Endothelial cell of umbilical vein (primary cell): ENCODE results near the gene FHDC1. TPM values are rescaled to one million over a fixed set of nuclear protein-coding genes. Genes with fewer than 3 reads are reported as not detected.

ENCODE experiments used
- BruUV-seq: library from RNA; stranded (reverse); fragments of 400-500 nt; replicated peaks from 2 replicates; lab custom pipeline; 2021; lab: Mats Ljungman, UMichigan
- CTCF ChIA-PET: fragments of 300-600, 350-600 bp; sonication (Branson Sonifier 250); formaldehyde crosslinking; loops from one replicate; lab custom pipeline; 2021; ENCODE audit warnings: antibody characterized with exemption, inconsistent platforms; lab: Charles Lee
- POLR2A ChIA-PET: fragments of 300-600, 350-600 bp; sonication (Branson Sonifier 250); formaldehyde crosslinking; loops from one replicate; lab custom pipeline; 2021; ENCODE audit warnings: antibody characterized with exemption, inconsistent platforms; lab: Charles Lee
- DNase-seq: peaks from one replicate; pipeline ENCODE4 v3.0.0-alpha.2; 2011; ENCODE audit warnings: low read depth, low spot score
- FAIRE-seq: peaks from 2 replicates; lab custom pipeline; 2011; peaks lifted over from hg19 to GRCh38; lab: Jason Lieb, UNC
- H2AFZ ChIP-seq: 2 replicates; pipeline ENCODE4 v1.6.0; 2012; ENCODE audit warnings: low read depth, low read length, control low read depth, inconsistent platforms
- H3K27ac ChIP-seq: 2 replicates; pipeline ENCODE4 v1.5.1; 2011; ENCODE audit warnings: low read depth, mild to moderate bottlenecking, control low read depth, low read length, moderate library complexity; ENCODE audit not compliant: insufficient read depth
- H3K27me3 ChIP-seq, 2 experiments: 2 replicates each; pipeline versions ENCODE4 v1.6.0 to v1.6.1; 2011; ENCODE audit warnings: low read length in 2 of 2, mixed read lengths in 1 of 2; ENCODE audit not compliant: control insufficient read depth in 2 of 2, insufficient read depth in 2 of 2
- H3K36me3 ChIP-seq, 2 experiments: 2 replicates in 1 of 2; 3 replicates in 1 of 2; pipeline ENCODE4 v1.5.1; 2011; ENCODE audit warnings: low read length in 2 of 2, mild to moderate bottlenecking in 1 of 2, moderate library complexity in 1 of 2; ENCODE audit not compliant: control insufficient read depth in 2 of 2, insufficient read depth in 2 of 2; ENCODE audit errors: extremely low read depth in 1 of 2
- H3K4me1 ChIP-seq: 3 replicates; pipeline ENCODE4 v1.5.1; 2011; ENCODE audit warnings: mild to moderate bottlenecking, low read length; ENCODE audit not compliant: control insufficient read depth, insufficient read depth; ENCODE audit errors: extremely low read depth
- H3K4me2 ChIP-seq: 2 replicates; pipeline ENCODE4 v1.6.1; 2011; ENCODE audit warnings: low read length, control low read depth, mixed read lengths; ENCODE audit not compliant: insufficient read depth
- H3K4me3 ChIP-seq, 3 experiments: fragments of 200-600 bp in 1 of 3; sonication (generic), shearing (Covaris generic) in 1 of 3; replicated peaks in 1 of 3; 2 replicates each; pipeline ENCODE4 v1.5.1; 2011 to 2016; ENCODE audit warnings: control low read depth in 3 of 3, low read length in 3 of 3, mild to moderate bottlenecking in 2 of 3, inconsistent platforms in 1 of 3, low read depth in 1 of 3, moderate library complexity in 1 of 3; ENCODE audit not compliant: insufficient read depth in 1 of 3
- H3K79me2 ChIP-seq: 2 replicates; pipeline ENCODE4 v1.6.0; 2012; ENCODE audit warnings: low read length, inconsistent platforms; ENCODE audit not compliant: control insufficient read depth, insufficient read depth
- H3K9ac ChIP-seq: replicated peaks from 2 replicates; pipeline ENCODE3; 2011; ENCODE audit warnings: low read length, control low read depth; ENCODE audit not compliant: insufficient read depth; ENCODE audit errors: extremely low read depth
- H3K9me1 ChIP-seq: replicated peaks from 3 replicates; pipeline ENCODE4 v1.6.0; 2011; ENCODE audit warnings: mild to moderate bottlenecking, low read length; ENCODE audit not compliant: control insufficient read depth, insufficient read depth; ENCODE audit errors: extremely low read depth
- H3K9me3 ChIP-seq: replicated peaks from 2 replicates; pipeline ENCODE4 v1.5.1; 2012; ENCODE audit warnings: low read length, inconsistent platforms; ENCODE audit not compliant: control insufficient read depth, insufficient read depth
- H4K20me1 ChIP-seq: replicated peaks from 2 replicates; pipeline ENCODE3; 2011; ENCODE audit warnings: mild to moderate bottlenecking, low read length; ENCODE audit not compliant: control insufficient read depth, insufficient read depth; ENCODE audit errors: extremely low read depth
- EZH2 ChIP-seq: IDR thresholded peaks from 2 replicates; pipeline ENCODE4 v1.6.1; 2012; ENCODE audit warnings: borderline replicate concordance, low read depth, mild to moderate bottlenecking, moderate library complexity, low read length, inconsistent platforms; ENCODE audit not compliant: severe bottlenecking
- FOS ChIP-seq: IDR thresholded peaks from 2 replicates; pipeline ENCODE4 v1.6.1; 2011; ENCODE audit warnings: mild to moderate bottlenecking, low read length, moderate library complexity, borderline replicate concordance; ENCODE audit not compliant: insufficient read depth
- GATA2 ChIP-seq: IDR thresholded peaks from 2 replicates; pipeline ENCODE4 v1.7.0; 2011; ENCODE audit warnings: low read depth, mild to moderate bottlenecking, moderate library complexity, mixed read lengths, low read length; ENCODE audit not compliant: insufficient read length, insufficient read depth
- JUN ChIP-seq: IDR thresholded peaks from 2 replicates; pipeline ENCODE4 v1.6.1; 2011; ENCODE audit warnings: borderline replicate concordance, low read depth; ENCODE audit not compliant: insufficient read length, insufficient read depth
- MAX ChIP-seq: IDR thresholded peaks from 2 replicates; pipeline ENCODE4 v1.6.1; 2011; ENCODE audit not compliant: insufficient read depth, insufficient read length
- MYC ChIP-seq: IDR thresholded peaks from one replicate; pipeline ENCODE4 v1.6.1; 2011; ENCODE audit warnings: mild to moderate bottlenecking, low read depth, low read length
- POLR2A ChIP-seq: IDR thresholded peaks from 2 replicates; pipeline ENCODE4 v1.6.1; 2012; ENCODE audit warnings: low read depth, mild to moderate bottlenecking, control low read depth, low read length
- POLR2AphosphoS5 ChIP-seq: IDR thresholded peaks from 2 replicates; pipeline ENCODE4 v1.6.1; 2012; ENCODE audit warnings: low read depth, mild to moderate bottlenecking, control low read depth, low read length, moderate library complexity; ENCODE audit not compliant: insufficient read depth
- dilution Hi-C: fragments of 300-500 bp; cut with MboI; formaldehyde crosslinking; loops from one replicate; pipeline ENCODE4 v1.15.0; 2019; ENCODE audit warnings: low sequenced_read_pairs; ENCODE audit not compliant: extremely low pct_ligation_motif_present
- intact Hi-C: fragments of 100-400 bp; cut with micrococcal nuclease; formaldehyde crosslinking; loops from one replicate; pipeline ENCODE4 v1.10.0; 2022
- polyA plus RNA-seq, 4 experiments: library from polyadenylated mRNA; depleted of rRNA in 3 of 4; stranded (reverse) in 3 of 4; unstranded in 1 of 4; fragments of >200 nt; gene quantifications; 2 replicates each; pipeline versions ENCODE4 v1.2.1 to v1.2.3, GENCODE V29; 2011 to 2012; ENCODE audit warnings: missing spikeins in 1 of 4
- total RNA-seq: library from RNA; stranded (reverse); gene quantifications from 2 replicates; pipeline ENCODE4 v1.2.3, GENCODE V29; 2021
- TF ChIP-seq, protein P1 (sequence below), 2 donors: IDR thresholded peaks; 1 replicate in 1 of 2; 2 replicates in 1 of 2; pipeline ENCODE4 v1.5.1; 2011; ENCODE audit warnings: low read length in 2 of 2, mild to moderate bottlenecking in 2 of 2, moderate library complexity in 2 of 2, control low read depth in 1 of 2, inconsistent platforms in 1 of 2, low read depth in 1 of 2; ENCODE audit not compliant: insufficient read depth in 1 of 2; ENCODE audit errors: extremely low read depth in 1 of 2

FHDC1 gene
- total and polyA plus RNA-seq, 2 donors (not counting 3 experiments of a cell fraction or from before 2014, with no cell fraction given), result 0.03 to 0.18 TPM

DNA sequence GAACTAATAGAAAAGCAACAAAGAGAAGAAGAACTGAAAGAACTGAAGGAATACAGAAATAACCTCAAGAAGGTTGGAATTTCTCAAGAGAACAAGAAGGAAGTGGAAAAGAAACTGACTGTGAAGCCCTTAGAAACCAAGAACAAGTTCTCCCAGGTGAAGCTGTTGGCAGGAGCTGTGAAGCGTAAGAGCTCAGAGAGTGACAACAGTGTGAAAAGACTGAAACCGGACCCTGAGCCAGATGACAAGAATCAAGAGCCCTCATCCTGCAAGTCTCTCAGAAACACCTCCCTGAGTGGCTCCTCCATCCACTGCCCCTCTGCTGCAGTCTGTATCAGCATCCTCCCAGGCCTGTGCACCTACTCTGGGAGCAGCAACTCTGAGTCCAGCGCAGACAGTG, 8.4 kb upstream of the FHDC1 start:
- H3K4me2 ChIP-seq, result no peak overlapping the region
- H3K27me3 ChIP-seq, result peaks cover 0 to 2% of the 10 kb centered on the region in 2 experiments
- no peaks in the 10 kb centered on the region for H3K9me1 ChIP-seq
- no peaks in the 10 kb centered on the region for H4K20me1 ChIP-seq
- H3K9me3 ChIP-seq, result no peaks in the 10 kb centered on the region
- H3K4me1 ChIP-seq, result no peaks in the 10 kb centered on the region
- no peaks in the 10 kb centered on the region for H3K36me3 ChIP-seq
- H3K9ac ChIP-seq, result no peak overlapping the region
- FAIRE-seq (no peak), DNase-seq (no peak)
- dilution Hi-C loops (no loop called here), intact Hi-C loops (no loop called here)
- no peak overlapping the region for H3K27ac ChIP-seq
- no peak overlapping the region for H2AFZ ChIP-seq
- H3K4me3 ChIP-seq, result no peak overlapping the region
- TF ChIP-seq JUN, result no peak
- no peak for TF ChIP-seq FOS
- no peak for TF ChIP-seq MYC
- TF ChIP-seq, protein P1, sequence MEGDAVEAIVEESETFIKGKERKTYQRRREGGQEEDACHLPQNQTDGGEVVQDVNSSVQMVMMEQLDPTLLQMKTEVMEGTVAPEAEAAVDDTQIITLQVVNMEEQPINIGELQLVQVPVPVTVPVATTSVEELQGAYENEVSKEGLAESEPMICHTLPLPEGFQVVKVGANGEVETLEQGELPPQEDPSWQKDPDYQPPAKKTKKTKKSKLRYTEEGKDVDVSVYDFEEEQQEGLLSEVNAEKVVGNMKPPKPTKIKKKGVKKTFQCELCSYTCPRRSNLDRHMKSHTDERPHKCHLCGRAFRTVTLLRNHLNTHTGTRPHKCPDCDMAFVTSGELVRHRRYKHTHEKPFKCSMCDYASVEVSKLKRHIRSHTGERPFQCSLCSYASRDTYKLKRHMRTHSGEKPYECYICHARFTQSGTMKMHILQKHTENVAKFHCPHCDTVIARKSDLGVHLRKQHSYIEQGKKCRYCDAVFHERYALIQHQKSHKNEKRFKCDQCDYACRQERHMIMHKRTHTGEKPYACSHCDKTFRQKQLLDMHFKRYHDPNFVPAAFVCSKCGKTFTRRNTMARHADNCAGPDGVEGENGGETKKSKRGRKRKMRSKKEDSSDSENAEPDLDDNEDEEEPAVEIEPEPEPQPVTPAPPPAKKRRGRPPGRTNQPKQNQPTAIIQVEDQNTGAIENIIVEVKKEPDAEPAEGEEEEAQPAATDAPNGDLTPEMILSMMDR (IDR thresholded peaks at IDR 0.05; ENCODE audit: extremely low read depth in 1 of 2, insufficient read depth in 1 of 2, low read depth in 1 of 2, low read length in 2 of 2), result no peak
- no peak for TF ChIP-seq MAX
- no peak for TF ChIP-seq EZH2
- no peak for TF ChIP-seq POLR2A
- TF ChIP-seq GATA2, result no peak
- TF ChIP-seq POLR2AphosphoS5, result no peak
- ChIA-PET CTCF (interaction anchor here (0.6 to 0.8 kb wide), 2 partner anchors 10 to 121 kb away, joined by 3 to 4 read pairs; no protein-coding TSS in a partner anchor), POLR2A (no interaction called here)
- BruUV-seq, result no TSS peak
- no peaks in the 10 kb centered on the region for H3K79me2 ChIP-seq
